Psoas muscle (tissue), 8 donors: ENCODE results near the gene KLK10. TPM values are rescaled to one million over a fixed set of nuclear protein-coding genes. Genes with fewer than 3 reads are reported as not detected.

Experiments used
- ATAC-seq, 4 donors: fragments of 200-7000 bp; cut with Tn5 transposase; one replicate each; pipeline ENCODE4 v1.9.1; 2020; ENCODE audit warnings: moderate library complexity in 3 of 4, mild to moderate bottlenecking in 2 of 4
- DNase-seq, 2 donors: peaks; one replicate each; pipeline ENCODE4 v3.0.0-alpha.2; 2020
- H3K27ac ChIP-seq: fragments of 200-600 bp; one replicate; pipeline ENCODE4 v1.8.0; 2022
- H3K27me3 ChIP-seq, 3 donors: fragments of 200-600 bp in 1 of 3; one replicate each; pipeline versions ENCODE4 v1.6.1 to v1.8.0; 2013 to 2022; ENCODE audit warnings: low read length in 2 of 3, mild to moderate bottlenecking in 2 of 3, moderate library complexity in 1 of 3; ENCODE audit not compliant: insufficient read depth in 3 of 3
- H3K36me3 ChIP-seq, 2 donors: fragments of 200-600 bp in 1 of 2; one replicate each; pipeline versions ENCODE4 v1.6.1 to v1.8.0; 2013 to 2022; ENCODE audit warnings: low read depth in 1 of 2, mild to moderate bottlenecking in 1 of 2, moderate library complexity in 1 of 2; ENCODE audit not compliant: insufficient read depth in 1 of 2
- H3K4me1 ChIP-seq: fragments of 200-600 bp; one replicate; pipeline ENCODE4 v1.8.0; 2022
- H3K4me3 ChIP-seq: fragments of 200-600 bp; one replicate; pipeline ENCODE4 v1.8.0; 2022; ENCODE audit warnings: mild to moderate bottlenecking
- H3K9me3 ChIP-seq: fragments of 200-600 bp; one replicate; pipeline ENCODE4 v1.8.0; 2022
- CTCF ChIP-seq: fragments of 200-600 bp; IDR thresholded peaks from one replicate; pipeline ENCODE4 v1.8.0; 2022; ENCODE audit warnings: antibody characterized with exemption
- WGBS, 3 donors: extraction: QIAGEN DNeasy Blood & Tissue Kit; methylation state at CpG; one replicate each; pipeline versions ENCODE4 v1.1.6 to v1.1.7; 2013; 5-methylcytosine and 5-hydroxymethylcytosine counted together
- intact Hi-C, 2 donors: fragments of 100-400 bp; cut with DNase I; formaldehyde crosslinking; loops; one replicate each; pipeline versions ENCODE4 v1.11.0 to v1.14.2; 2022
- polyA plus RNA-seq, 3 donors: library from polyadenylated mRNA; stranded (reverse); fragments of 200-250 nt; gene quantifications; one replicate each; pipeline ENCODE4 v1.2.3, GENCODE V29; 2013
- total RNA-seq, 4 donors: library from RNA; stranded (reverse); fragmentation: NEBNext Ultra II Directional in 2 of 4; extraction: Animal tissue kit (Norgen Biotek cat#: 25700) in 2 of 4; gene quantifications; one replicate each; pipeline versions ENCODE4 v1.2.1 to v1.2.4, GENCODE V29; 2021 to 2023
- donor health status: healthy with polysubstance abuse.
- donor health status: DM: no; HTN: no; CAD: no; lungs with moderate emphysema.
- donor health status: Bipolar disorder and iron deficiency.
- donor health status: healthy.
- donor health status: DM: yes; HTN: yes; CAD: no.
- donor health status: DM: no; HTN: no; CAD: no.
- donor health status: DM: no; HTN: no; CAD: no.
- donor health status: DM: yes; HTN: yes; CAD: no.

Gene KLK10
- total and polyA plus RNA-seq, 7 donors, result 0.04 to 0.16 (median 0.04) TPM; not detected in 4

GRCh38 chr19:51047031-51047335 lies 27.5 kb upstream of the KLK10 start:
- intact Hi-C loops, result no loop called here
- Histone ChIP-seq H3K4me1 (no peaks in the 10 kb centered on the region), H3K4me3 (no peak overlapping the region), H3K27me3 (peaks cover 0 to 1% (median 0%) of the 10 kb centered on the region in 3 donors), H3K27ac (no peak overlapping the region), H3K9me3 (no peaks in the 10 kb centered on the region), H3K36me3 (no peaks in the 10 kb centered on the region)
- WGBS, 3 donors, result 0 to 5% (median 1%) methylated on average over 4 of the region's 4 CpGs
- no peak for ATAC-seq
- no peak for DNase-seq
- TF ChIP-seq CTCF, result no peak

GRCh38 chr19:51044327-51044726 lies 24.8 kb upstream of the KLK10 start:
- 73 to 83% (median 73%) methylated on average over 11 of the region's 11 CpGs for WGBS, 3 donors
- ATAC-seq (no peak), DNase-seq (no peak)
- H3K36me3 ChIP-seq, result no peaks in the 10 kb centered on the region
- no peak for TF ChIP-seq CTCF
- H3K9me3 ChIP-seq, result no peaks in the 10 kb centered on the region
- H3K4me3 ChIP-seq, result no peak overlapping the region
- no peaks in the 10 kb centered on the region for H3K4me1 ChIP-seq
- peaks cover 0 to 1% (median 0%) of the 10 kb centered on the region in 3 donors for H3K27me3 ChIP-seq
- intact Hi-C loops, result no loop called here
- no peak overlapping the region for H3K27ac ChIP-seq

- Histone ChIP-seq H3K4me3 (no peak overlapping the region), H3K4me1 (no peaks in the 10 kb centered on the region), H3K9me3 (no peaks in the 10 kb centered on the region), H3K27me3 (peaks cover 0 to 1% (median 0%) of the 10 kb centered on the region in 3 donors), H3K27ac (no peak overlapping the region), H3K36me3 (no peaks in the 10 kb centered on the region)
- intact Hi-C loops, result no loop called here
- WGBS, 3 donors, result 76 to 84% (median 78%) methylated on average over 9 of the region's 9 CpGs
- DNase-seq (no peak), ATAC-seq (no peak)
- no peak for TF ChIP-seq CTCF
Measured at GRCh38 chr19:51043497-51043896, 24.0 kb upstream of the KLK10 start.

GRCh38 chr19:51040151-51040550 lies 20.6 kb upstream of the KLK10 start:
- no peak for TF ChIP-seq CTCF
- H3K36me3 ChIP-seq, result no peaks in the 10 kb centered on the region
- H3K9me3 ChIP-seq, result no peaks in the 10 kb centered on the region
- no peak overlapping the region for H3K4me3 ChIP-seq
- WGBS, 3 donors, result 89 to 93% (median 90%) methylated on average over 6 of the region's 6 CpGs
- ATAC-seq (no peak), DNase-seq (no peak)
- intact Hi-C loops, result no loop called here
- no peak overlapping the region for H3K27ac ChIP-seq
- no peaks in the 10 kb centered on the region for H3K27me3 ChIP-seq
- H3K4me1 ChIP-seq, result no peaks in the 10 kb centered on the region

GRCh38 chr19:51036519-51036918 lies 17.0 kb upstream of the KLK10 start:
- 38 to 48% (median 45%) methylated on average over 9 of the region's 9 CpGs for WGBS, 3 donors
- no peaks in the 10 kb centered on the region for H3K9me3 ChIP-seq
- no peak overlapping the region for H3K27ac ChIP-seq
- ATAC-seq (no peak), DNase-seq (no peak)
- no peaks in the 10 kb centered on the region for H3K36me3 ChIP-seq
- no peaks in the 10 kb centered on the region for H3K27me3 ChIP-seq
- TF ChIP-seq CTCF, result no peak
- intact Hi-C loops, result no loop called here
- no peak overlapping the region for H3K4me3 ChIP-seq
- no peaks in the 10 kb centered on the region for H3K4me1 ChIP-seq
